Measurements from ENCODE around the gene RBM39. TPM values are rescaled to one million over a fixed set of nuclear protein-coding genes. Genes with fewer than 3 reads are reported as not detected.
"Not testable (repeated sequence)": the region's sequence is repeated elsewhere in the genome, so short reads cannot be mapped to it uniquely, and the experiment has no call there.

RBM39 gene
- total and polyA plus RNA-seq, 8 donors: 98.7 to 426 (median 134) TPM

DNA sequence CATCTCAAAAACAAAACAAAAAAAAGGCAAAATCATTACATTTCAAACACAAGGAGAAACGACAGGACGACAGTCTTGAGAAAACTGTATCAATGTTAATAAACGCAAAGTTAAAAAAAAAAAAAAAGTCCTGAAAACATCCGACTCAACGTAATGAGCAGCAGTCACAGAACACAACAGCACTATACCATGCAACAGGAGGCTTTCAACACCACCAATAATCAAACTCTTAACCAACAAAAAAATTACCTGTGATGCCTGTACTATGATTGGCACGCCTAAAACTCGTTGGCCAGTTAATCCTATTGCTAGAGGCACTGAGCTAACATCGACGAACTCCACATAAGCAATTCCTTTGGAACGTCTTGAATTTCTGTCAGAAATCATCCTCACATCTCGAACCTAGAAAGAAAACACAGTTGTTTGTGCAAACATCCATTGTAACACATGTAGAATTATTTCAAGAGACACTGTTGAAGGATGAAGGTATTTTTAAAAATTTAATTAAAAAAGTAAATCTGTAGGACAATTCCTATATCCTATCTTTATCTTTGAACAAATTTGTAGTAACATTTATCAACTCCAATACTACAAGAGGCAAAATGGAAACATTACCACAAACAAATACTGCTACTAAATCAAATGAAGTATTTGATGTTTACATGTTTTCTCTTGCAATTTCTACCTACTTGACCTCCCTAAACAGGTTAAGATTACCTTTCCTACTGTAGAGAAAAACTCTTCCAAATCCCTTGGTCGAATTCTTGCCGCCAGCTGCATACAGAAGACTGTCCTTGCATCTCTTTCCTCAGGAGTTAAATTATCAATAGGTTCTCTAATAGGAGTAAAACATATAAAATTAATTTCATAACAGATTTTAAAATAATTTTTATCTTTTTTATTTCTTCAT is 17.5 kb downstream of the RBM39 start:
- intact Hi-C loops (cut with DNase I): no loop called here
- Histone ChIP-seq H3K9me3 (no peaks in the 10 kb centered on the region), H3K27me3 (no peaks in the 10 kb centered on the region), H3K27ac (no peak overlapping the region), H3K4me3 (no peak overlapping the region), H3K4me1 (peaks cover 0 to 2% (median 0%) of the 10 kb centered on the region in 3 donors), H3K36me3 (peaks cover 10 to 99% (median 85%) of the 10 kb centered on the region in 3 donors)
- no peak for ATAC-seq
- TF ChIP-seq, protein P1, sequence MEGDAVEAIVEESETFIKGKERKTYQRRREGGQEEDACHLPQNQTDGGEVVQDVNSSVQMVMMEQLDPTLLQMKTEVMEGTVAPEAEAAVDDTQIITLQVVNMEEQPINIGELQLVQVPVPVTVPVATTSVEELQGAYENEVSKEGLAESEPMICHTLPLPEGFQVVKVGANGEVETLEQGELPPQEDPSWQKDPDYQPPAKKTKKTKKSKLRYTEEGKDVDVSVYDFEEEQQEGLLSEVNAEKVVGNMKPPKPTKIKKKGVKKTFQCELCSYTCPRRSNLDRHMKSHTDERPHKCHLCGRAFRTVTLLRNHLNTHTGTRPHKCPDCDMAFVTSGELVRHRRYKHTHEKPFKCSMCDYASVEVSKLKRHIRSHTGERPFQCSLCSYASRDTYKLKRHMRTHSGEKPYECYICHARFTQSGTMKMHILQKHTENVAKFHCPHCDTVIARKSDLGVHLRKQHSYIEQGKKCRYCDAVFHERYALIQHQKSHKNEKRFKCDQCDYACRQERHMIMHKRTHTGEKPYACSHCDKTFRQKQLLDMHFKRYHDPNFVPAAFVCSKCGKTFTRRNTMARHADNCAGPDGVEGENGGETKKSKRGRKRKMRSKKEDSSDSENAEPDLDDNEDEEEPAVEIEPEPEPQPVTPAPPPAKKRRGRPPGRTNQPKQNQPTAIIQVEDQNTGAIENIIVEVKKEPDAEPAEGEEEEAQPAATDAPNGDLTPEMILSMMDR (IDR thresholded peaks at IDR 0.05): no peak
- WGBS, 2 donors: 81 to 86% methylated on average over 13 of the region's 13 CpGs
- no peak for FAIRE-seq
- DNase-seq: no peak

DNA sequence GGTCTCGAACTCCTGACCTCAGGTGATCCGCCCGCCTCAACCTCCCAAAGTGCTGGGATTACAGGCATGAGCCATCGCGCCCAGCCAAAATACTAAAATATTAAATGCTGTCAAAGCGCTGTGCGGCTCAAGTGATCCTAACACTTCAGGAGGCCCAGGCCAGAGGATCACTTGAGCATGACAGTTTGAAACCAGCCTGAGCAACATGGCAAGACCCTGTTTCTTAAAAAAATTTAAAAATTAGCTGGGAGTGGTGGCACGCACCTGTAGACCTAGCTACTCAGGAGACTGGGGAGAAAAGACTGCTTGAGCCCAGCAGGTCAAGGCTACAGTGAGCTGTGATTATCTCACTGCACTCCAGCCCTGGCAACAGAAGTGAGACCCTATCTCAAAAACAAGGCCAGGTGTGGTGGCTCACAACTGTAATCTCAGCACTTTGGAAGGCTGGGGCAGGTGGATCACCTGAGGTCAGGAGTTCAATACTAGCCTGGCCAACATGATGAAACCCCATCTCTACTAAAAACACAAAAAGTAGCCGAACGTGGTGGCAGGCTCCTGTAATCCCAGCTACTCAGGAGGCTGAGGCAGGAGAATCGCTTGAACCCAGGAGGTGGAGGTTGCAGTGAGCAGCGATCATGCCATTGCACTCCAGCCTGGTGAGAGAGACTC is 18.3 kb downstream of the RBM39 start:
- H3K9me3 ChIP-seq; intact Hi-C loops (cut with DNase I); H3K4me1 ChIP-seq; H3K27me3 ChIP-seq; H3K4me3 ChIP-seq; H3K27ac ChIP-seq; DNase-seq; FAIRE-seq: not testable (repeated sequence)
- peak in 2 of 4 donors; percentile 10 to 11 for ATAC-seq
- peaks cover 10 to 99% (median 82%) of the 10 kb centered on the region in 3 donors for H3K36me3 ChIP-seq
- 86 to 87% methylated on average over 12 of the region's 12 CpGs for WGBS, 2 donors

DNA sequence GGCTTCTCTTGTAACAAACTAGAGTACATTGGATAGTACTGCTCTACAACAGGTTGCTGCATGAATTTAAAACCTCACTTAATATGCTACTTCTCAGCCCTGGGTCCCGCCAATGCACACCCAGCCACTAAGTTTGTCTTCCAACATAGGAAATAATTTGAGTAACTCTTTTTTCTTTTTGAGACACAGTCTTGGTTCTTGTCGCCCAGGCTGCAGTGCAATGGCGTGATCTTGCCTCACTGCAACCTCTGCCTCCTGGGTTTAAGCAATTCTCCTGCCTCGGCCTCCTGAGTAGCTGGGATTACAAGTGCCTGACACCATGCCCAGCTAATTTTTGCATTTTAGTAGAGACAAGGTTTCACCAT is 18.8 kb downstream of the RBM39 start:
- H3K9me3 ChIP-seq; ATAC-seq; DNase-seq; FAIRE-seq; intact Hi-C loops (cut with DNase I); H3K27ac ChIP-seq; H3K4me1 ChIP-seq; H3K4me3 ChIP-seq; H3K27me3 ChIP-seq: not testable (repeated sequence)
- WGBS, 2 donors: 93 to 95% methylated on average over 4 of the region's 4 CpGs
- peaks cover 8 to 99% (median 80%) of the 10 kb centered on the region in 3 donors for H3K36me3 ChIP-seq

DNA sequence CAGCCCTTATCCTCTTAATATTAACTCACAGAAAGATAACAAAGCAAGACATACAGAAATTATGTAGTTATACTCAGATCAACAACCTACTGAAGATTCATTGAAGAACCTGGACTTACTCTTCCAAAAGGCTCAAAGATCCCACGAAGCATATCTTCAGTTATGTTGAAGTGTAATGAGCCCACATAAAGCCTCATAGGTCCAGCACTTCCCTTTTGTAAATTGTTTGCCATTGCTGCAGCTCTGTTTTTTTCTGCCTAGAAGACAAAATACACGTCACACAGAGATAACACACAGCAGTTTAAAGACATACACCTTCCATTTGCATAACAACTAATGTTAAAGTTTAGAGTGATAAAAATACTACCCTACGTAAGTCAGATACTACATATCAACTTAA is 20.4 kb downstream of the RBM39 start:
- ATAC-seq (peak in 1 of 4 donors; percentile 29), FAIRE-seq (no peak), DNase-seq (no peak)
- TF ChIP-seq, protein P1 (IDR thresholded peaks at IDR 0.05): no peak
- H3K27ac ChIP-seq: no peak overlapping the region
- no peaks in the 10 kb centered on the region for H3K27me3 ChIP-seq
- H3K9me3 ChIP-seq: no peaks in the 10 kb centered on the region
- WGBS, 2 donors: 39 to 41% methylated on average over 3 of the region's 3 CpGs
- H3K36me3 ChIP-seq: peaks cover 6 to 100% (median 79%) of the 10 kb centered on the region in 3 donors
- H3K4me3 ChIP-seq: no peak overlapping the region
- H3K4me1 ChIP-seq: no peaks in the 10 kb centered on the region
- intact Hi-C loops (cut with DNase I): no loop called here

DNA sequence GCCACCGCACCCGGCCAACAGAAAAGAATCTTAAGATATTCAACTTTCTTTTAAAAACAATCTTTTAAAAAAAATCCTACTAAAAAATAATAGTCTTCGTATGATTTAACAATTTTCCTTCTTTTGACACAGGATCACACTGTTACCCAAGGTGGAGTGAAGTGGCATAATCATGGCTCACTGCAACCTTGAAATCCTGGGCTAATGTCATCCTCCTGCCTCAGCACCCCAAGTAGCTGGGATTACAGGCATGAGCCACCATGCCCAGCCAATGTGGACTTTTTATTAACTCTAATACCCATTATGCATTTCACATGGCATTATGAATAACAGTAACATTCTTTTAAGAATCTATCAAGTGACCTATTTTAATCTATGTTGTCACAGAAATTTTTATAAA is 20.8 kb downstream of the RBM39 start:
- intact Hi-C loops (cut with DNase I): no loop called here
- Histone ChIP-seq H3K27me3 (no peaks in the 10 kb centered on the region), H3K4me1 (no peaks in the 10 kb centered on the region), H3K36me3 (peaks cover 10 to 100% (median 80%) of the 10 kb centered on the region in 3 donors), H3K27ac (no peak overlapping the region), H3K4me3 (no peak overlapping the region), H3K9me3 (no peaks in the 10 kb centered on the region)
- 88 to 92% methylated on average over 3 of the region's 3 CpGs for WGBS, 2 donors
- FAIRE-seq: no peak
- TF ChIP-seq, protein P1 (IDR thresholded peaks at IDR 0.05): no peak
- no peak for DNase-seq
- no peak for ATAC-seq
